HepG2 (cell line): ENCODE results near the gene CIITA. TPM values are rescaled to one million over a fixed set of nuclear protein-coding genes. Genes with fewer than 3 reads are reported as not detected.

Experiments
- AKAP8 ChIP-seq: sonication (generic); formaldehyde crosslinking; IDR thresholded peaks from 2 replicates; pipeline ENCODE4 v1.5.1; 2020; ENCODE audit warnings: mild to moderate bottlenecking, missing genetic modification reagents
- CBX2 ChIP-seq, 2 experiments: fragments of 200-600 bp in 1 of 2; sonication (generic); formaldehyde crosslinking in 1 of 2; IDR thresholded peaks; 2 replicates each; pipeline versions ENCODE4 v1.7.0 to v1.8.1; 2018 to 2022; ENCODE audit warnings: low read depth in 2 of 2, low read length in 1 of 2, mild to moderate bottlenecking in 1 of 2, missing genetic modification reagents in 1 of 2
- CENPT ChIP-seq: sonication (generic); formaldehyde crosslinking; IDR thresholded peaks from 2 replicates; pipeline ENCODE4 v1.8.0; 2022; ENCODE audit warnings: low read depth, mild to moderate bottlenecking, moderate library complexity, missing genetic modification reagents
- DMAP1 ChIP-seq: IDR thresholded peaks from 2 replicates; pipeline ENCODE4 v1.6.1; 2016
- EHMT2 ChIP-seq: fragments of 200-600 bp; sonication (generic); IDR thresholded peaks from 2 replicates; pipeline ENCODE4 v1.7.0; 2017; ENCODE audit warnings: antibody characterized with exemption, low read depth, low read length, borderline replicate concordance
- EZH2 ChIP-seq: conservative IDR thresholded peaks from 2 replicates; pipeline ENCODE4 v1.6.1; 2012; ENCODE audit warnings: mild to moderate bottlenecking, low read depth, low read length, moderate library complexity
- GATAD2A ChIP-seq: IDR thresholded peaks from 2 replicates; pipeline ENCODE4 v1.6.1; 2016
- HDAC1 ChIP-seq: sonication (generic); formaldehyde crosslinking; IDR thresholded peaks from 2 replicates; pipeline ENCODE4 v1.5.1; 2020; ENCODE audit warnings: mild to moderate bottlenecking, missing genetic modification reagents
- HIVEP1 ChIP-seq: sonication (generic); formaldehyde crosslinking; IDR thresholded peaks from 2 replicates; pipeline ENCODE4 v1.4.0; 2020; ENCODE audit warnings: mild to moderate bottlenecking, missing genetic modification reagents
- HNF1B ChIP-seq: sonication (generic); formaldehyde crosslinking; IDR thresholded peaks from 2 replicates; pipeline ENCODE4 v1.5.1; 2020; ENCODE audit warnings: mild to moderate bottlenecking, moderate library complexity, missing genetic modification reagents
- HNF4A ChIP-seq: sonication (generic); formaldehyde crosslinking; IDR thresholded peaks from 2 replicates; pipeline ENCODE4 v1.4.0; 2020; ENCODE audit warnings: missing genetic modification reagents
- HNRNPL ChIP-seq: fragments of 200-400 bp; formaldehyde crosslinking; IDR thresholded peaks from 2 replicates; pipeline ENCODE4 v1.6.1; 2017; ENCODE audit warnings: mild to moderate bottlenecking, low read depth, low read length
- KMT2A ChIP-seq: sonication (generic); formaldehyde crosslinking; IDR thresholded peaks from 2 replicates; pipeline ENCODE4 v1.4.0; 2020; ENCODE audit warnings: missing genetic modification reagents
- NFATC3 ChIP-seq: sonication (generic); formaldehyde crosslinking; IDR thresholded peaks from 2 replicates; pipeline ENCODE4 v1.5.1; 2020; ENCODE audit warnings: mild to moderate bottlenecking, missing genetic modification reagents
- NFIB ChIP-seq: sonication (generic); formaldehyde crosslinking; IDR thresholded peaks from 2 replicates; pipeline ENCODE4 v1.9.0; 2021; ENCODE audit warnings: missing genetic modification reagents, mild to moderate bottlenecking, borderline replicate concordance
- POLR2A ChIP-seq, 2 experiments: IDR thresholded peaks; 2 replicates each; pipeline ENCODE4 v1.6.1; 2011; ENCODE audit warnings: low read depth in 2 of 2, low read length in 2 of 2, mild to moderate bottlenecking in 1 of 2, moderate library complexity in 1 of 2; ENCODE audit not compliant: insufficient read depth in 1 of 2
- RFX5 ChIP-seq: IDR thresholded peaks from 2 replicates; pipeline ENCODE4 v1.6.1; 2011; ENCODE audit warnings: low read depth, low read length, improper control_type of control experiment
- U2AF1 ChIP-seq: fragments of 200-400 bp; formaldehyde crosslinking; optimal IDR thresholded peaks from 2 replicates; pipeline ENCODE3; 2017; ENCODE audit warnings: mild to moderate bottlenecking, low read depth, low read length
- ZBTB33 ChIP-seq: sonication (generic); formaldehyde crosslinking; IDR thresholded peaks from 2 replicates; pipeline ENCODE4 v1.4.0; 2020; ENCODE audit warnings: missing genetic modification reagents
- ZMAT3 ChIP-seq: sonication (generic); formaldehyde crosslinking; conservative IDR thresholded peaks from 2 replicates; pipeline ENCODE4 v1.7.0; 2021; ENCODE audit warnings: missing genetic modification reagents
- ZNF296 ChIP-seq: sonication (generic); formaldehyde crosslinking; conservative IDR thresholded peaks from 2 replicates; pipeline ENCODE4 v1.5.0; 2020; ENCODE audit warnings: mild to moderate bottlenecking, missing genetic modification reagents
- ZNF468 ChIP-seq: sonication (generic); formaldehyde crosslinking; IDR thresholded peaks from 2 replicates; pipeline ENCODE4 v1.8.0; 2022; ENCODE audit warnings: mild to moderate bottlenecking, moderate library complexity, missing genetic modification reagents
- ZNF547 ChIP-seq: sonication (generic); formaldehyde crosslinking; IDR thresholded peaks from 2 replicates; pipeline ENCODE4 v1.5.1; 2020; ENCODE audit warnings: mild to moderate bottlenecking, missing genetic modification reagents
- ZNF580 ChIP-seq: IDR thresholded peaks from 2 replicates; pipeline ENCODE4 v1.6.1; 2016; ENCODE audit warnings: low read depth, borderline replicate concordance
- ZNF607 ChIP-seq: sonication (generic); formaldehyde crosslinking; IDR thresholded peaks from 2 replicates; pipeline ENCODE4 v1.5.1; 2020; ENCODE audit warnings: missing genetic modification reagents, mild to moderate bottlenecking, borderline replicate concordance
- ZNF678 ChIP-seq: sonication (generic); formaldehyde crosslinking; IDR thresholded peaks from 2 replicates; pipeline ENCODE4 v1.4.0; 2020; ENCODE audit warnings: mild to moderate bottlenecking, missing genetic modification reagents
- ZNF782 ChIP-seq: sonication (generic); formaldehyde crosslinking; IDR thresholded peaks from 2 replicates; pipeline ENCODE4 v1.4.0; 2020; ENCODE audit warnings: missing genetic modification reagents, mild to moderate bottlenecking, borderline replicate concordance
- ZSCAN25 ChIP-seq: sonication (generic); formaldehyde crosslinking; IDR thresholded peaks from 2 replicates; pipeline ENCODE4 v1.8.0; 2022; ENCODE audit warnings: mild to moderate bottlenecking, missing genetic modification reagents
- ZSCAN9 ChIP-seq: IDR thresholded peaks from 2 replicates; pipeline ENCODE4 v1.6.1; 2016; ENCODE audit warnings: borderline replicate concordance
- polyA plus RNA-seq, 8 experiments: library from polyadenylated mRNA; depleted of rRNA in 3 of 8; stranded (reverse) in 7 of 8; unstranded in 1 of 8; fragments of >200 nt; fragmentation: Illumina TruSeq in 4 of 8; extraction: Trizol in 4 of 8; gene quantifications; 2 replicates each; pipeline versions ENCODE4 v1.2.1 to v1.2.3, GENCODE V29; 2011 to 2016; ENCODE audit warnings: low read depth in 4 of 8, missing spikeins in 1 of 8, mixed read lengths in 1 of 8; ENCODE audit not compliant: insufficient read depth in 1 of 8
- total RNA-seq, 5 experiments: library from RNA; depleted of rRNA; stranded (reverse); fragments of >200 nt; fragmentation: Illumina TruSeq; extraction: Trizol; gene quantifications; 2 replicates each; pipeline ENCODE4 v1.2.3, GENCODE V29; 2016; ENCODE audit warnings: low read depth in 1 of 5

Gene CIITA
- total and polyA plus RNA-seq, 2 of the 13 experiments (the other 11 are each of a cell fraction or from before 2014, with no cell fraction given), result 0.08 to 0.09 TPM

GRCh38 chr16:10942352-10943063 lies 65.5 kb downstream of the CIITA start, which contains the start of gene DEXI (continued):
- no peak for TF ChIP-seq CBX2 (IDR thresholded peaks at IDR 0.05; ENCODE audit: low read depth, low read length)
- TF ChIP-seq CBX2 (CRISPR knock-in tag; IDR thresholded peaks at IDR 0.05; ENCODE audit: low read depth), result no peak
- TF ChIP-seq ZNF607 (CRISPR knock-in tag), result no peak
- TF ChIP-seq HIVEP1 (CRISPR knock-in tag), result 0 out of 2 replicates have a peak, but pooled peaks have one; percentile 49
- TF ChIP-seq ZSCAN25 (CRISPR knock-in tag), result no peak
- no peak for TF ChIP-seq HNF4A (CRISPR knock-in tag)
- TF ChIP-seq ZNF547 (CRISPR knock-in tag), result no peak
- TF ChIP-seq ZNF580 (CRISPR knock-in tag), result peak; percentile 65
- TF ChIP-seq ZSCAN9 (CRISPR knock-in tag), result peak; percentile 57; the same call in 1 of the 2 replicates
- TF ChIP-seq ZNF468 (CRISPR knock-in tag), result no peak
- TF ChIP-seq EZH2, result no peak
- no peak for TF ChIP-seq U2AF1
- no peak for TF ChIP-seq HNRNPL
- TF ChIP-seq ZBTB33 (CRISPR knock-in tag), result 0 out of 2 replicates have a peak, but pooled peaks have one; percentile 11
- TF ChIP-seq ZNF782, result no peak
- TF ChIP-seq NFIB (CRISPR knock-in tag), result no peak
- peak; percentile 30; the same call in 1 of the 2 replicates for TF ChIP-seq CENPT (CRISPR knock-in tag)
- peak; percentile 67 for TF ChIP-seq KMT2A
- TF ChIP-seq DMAP1 (CRISPR knock-in tag), result no peak
- peak; percentile 40; the same call in 1 of the 2 replicates for TF ChIP-seq GATAD2A (CRISPR knock-in tag)
- peak; percentile 31; the same call in 1 of the 2 replicates for TF ChIP-seq AKAP8 (CRISPR knock-in tag)
- TF ChIP-seq HDAC1 (CRISPR knock-in tag), result peak; percentile 73; the same call in 1 of the 2 replicates
- TF ChIP-seq POLR2A (IDR thresholded peaks at IDR 0.05; ENCODE audit: insufficient read depth in 1 of 2, low read depth in 2 of 2, low read length in 2 of 2), result peak; percentile 48 to 88; a peak in 3 of 4 replicates
- no peak for TF ChIP-seq ZNF296 (CRISPR knock-in tag)
- TF ChIP-seq ZNF678, result 0 out of 2 replicates have a peak, but pooled peaks have one; percentile 2
- TF ChIP-seq RFX5, result peak; percentile 58
- no peak for TF ChIP-seq NFATC3 (CRISPR knock-in tag)
- TF ChIP-seq EHMT2, result peak; percentile 25; the same call in 1 of the 2 replicates
- TF ChIP-seq HNF1B (CRISPR knock-in tag), result peak; percentile 76; the same call in 1 of the 2 replicates
- TF ChIP-seq ZMAT3 (CRISPR knock-in tag), result peak; percentile 49; the same call in 1 of the 2 replicates
